Upper lobe of left lung (tissue), 6 donors: ENCODE results near the gene EPHB1. TPM values are rescaled to one million over a fixed set of nuclear protein-coding genes. Genes with fewer than 3 reads are reported as not detected.

ENCODE experiments used
- ATAC-seq, 2 donors: fragments of 200-7000 bp; cut with Tn5 transposase; one replicate each; pipeline ENCODE4 v1.9.1; 2022; ENCODE audit warnings: mild to moderate bottlenecking in 2 of 2, moderate library complexity in 2 of 2; ENCODE audit not compliant: low FRiP score in 2 of 2
- DNase-seq, 2 donors: peaks; one replicate each; pipeline ENCODE4 v3.0.0-alpha.2; 2019 to 2020
- H3K27ac ChIP-seq, 4 donors: fragments of 200-600 bp; sonication (generic); one replicate each; pipeline ENCODE4 v1.5.1; 2016 to 2019
- H3K27me3 ChIP-seq, 4 donors: fragments of 200-600 bp; sonication (generic); one replicate each; pipeline ENCODE4 v1.5.1; 2017 to 2019
- H3K36me3 ChIP-seq, 4 donors: fragments of 200-600 bp; sonication (generic); one replicate each; pipeline ENCODE4 v1.5.1; 2016 to 2019
- H3K4me1 ChIP-seq, 4 donors: fragments of 200-600 bp; sonication (generic); one replicate each; pipeline ENCODE4 v1.5.1; 2018 to 2019
- H3K4me3 ChIP-seq, 4 donors: fragments of 200-600 bp; sonication (generic); one replicate each; pipeline ENCODE4 v1.5.1; 2017 to 2019; ENCODE audit warnings: mild to moderate bottlenecking in 2 of 4, moderate library complexity in 1 of 4
- H3K9me3 ChIP-seq, 4 donors: fragments of 200-600 bp; sonication (generic); one replicate each; pipeline ENCODE4 v1.5.1; 2018 to 2019
- EP300 ChIP-seq, 4 donors: sonication (generic); formaldehyde crosslinking; IDR thresholded peaks; one replicate each; pipeline ENCODE4 v1.5.1; 2017; ENCODE audit warnings: antibody characterized with exemption in 4 of 4, control low read depth in 2 of 4
- POLR2A ChIP-seq, 4 donors: fragments of 450-650 bp; IDR thresholded peaks; one replicate each; pipeline ENCODE4 v1.5.1; 2016 to 2017; ENCODE audit warnings: antibody characterized with exemption in 4 of 4, mild to moderate bottlenecking in 2 of 4
- POLR2AphosphoS5 ChIP-seq, 2 donors: sonication (generic); formaldehyde crosslinking; IDR thresholded peaks; one replicate each; pipeline ENCODE4 v1.5.1; 2017; ENCODE audit warnings: antibody characterized with exemption in 2 of 2
- WGBS, 2 donors: methylation state at CpG; one replicate each; pipeline ENCODE4 v1.1.5; 2017 to 2018; 5-methylcytosine and 5-hydroxymethylcytosine counted together
- total RNA-seq, 6 donors: library from RNA; depleted of rRNA in 4 of 6; stranded (reverse); fragments of >200 nt in 4 of 6; gene quantifications; one replicate each; pipeline versions ENCODE4 v1.1.0 to v1.2.1, GENCODE V29; 2016 to 2021
- TF ChIP-seq, protein P1 (sequence below), 6 experiments: fragments of 450-650 bp in 4 of 6; fragments of 200-600 bp in 2 of 6; sonication (generic) in 2 of 6; IDR thresholded peaks; one replicate each; pipeline ENCODE4 v1.5.1; 2016 to 2019; ENCODE audit warnings: antibody characterized with exemption in 6 of 6
- donor health status: DM: no; HTN: no; CAD: no; lungs with moderate emphysema.
- donor health status: DM: no; HTN: yes; CAD: no; lungs with severe emphysema.

The EPHB1 gene
- total RNA-seq, 6 donors from 2014 or later, result 1.3 to 14.6 (median 2.4) TPM; not detected in 1

DNA sequence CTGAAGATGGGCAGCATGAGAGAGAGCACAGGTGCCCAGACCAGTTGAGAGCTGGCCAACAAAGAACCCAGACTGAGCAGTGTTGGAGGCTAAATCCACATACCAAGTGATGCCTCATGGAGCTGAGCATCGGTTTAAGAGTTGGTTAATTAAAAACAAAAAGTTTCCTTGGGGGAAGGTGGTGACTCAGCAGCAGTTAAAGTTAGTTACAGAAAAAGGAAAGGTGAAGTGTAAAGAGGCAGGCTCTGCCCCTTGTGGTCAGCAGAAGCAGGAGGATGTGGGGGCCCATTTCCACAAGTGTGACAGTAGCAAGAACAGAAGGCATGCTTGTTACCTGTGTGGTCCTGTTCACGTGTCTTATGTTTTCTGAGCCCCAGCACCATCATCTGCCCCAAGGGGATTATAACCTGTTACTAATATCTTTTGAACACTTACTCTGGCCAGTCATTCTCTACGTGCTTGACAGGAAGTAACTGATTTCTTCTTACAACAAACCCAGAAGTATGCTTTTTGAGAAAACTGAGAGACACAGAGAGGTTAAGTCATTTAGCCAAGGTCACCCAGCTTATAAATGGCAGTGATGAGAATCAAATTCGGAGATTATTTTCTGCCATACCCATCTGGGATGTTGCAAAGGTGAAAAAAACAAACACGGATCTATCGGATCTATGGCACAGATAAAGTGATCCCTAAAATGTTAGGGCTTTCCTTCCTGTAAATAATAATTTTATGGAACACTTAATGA, 91.0 kb downstream of the EPHB1 start:
- WGBS, 2 donors, result 59 to 60% methylated on average over 6 of the region's 6 CpGs

DNA sequence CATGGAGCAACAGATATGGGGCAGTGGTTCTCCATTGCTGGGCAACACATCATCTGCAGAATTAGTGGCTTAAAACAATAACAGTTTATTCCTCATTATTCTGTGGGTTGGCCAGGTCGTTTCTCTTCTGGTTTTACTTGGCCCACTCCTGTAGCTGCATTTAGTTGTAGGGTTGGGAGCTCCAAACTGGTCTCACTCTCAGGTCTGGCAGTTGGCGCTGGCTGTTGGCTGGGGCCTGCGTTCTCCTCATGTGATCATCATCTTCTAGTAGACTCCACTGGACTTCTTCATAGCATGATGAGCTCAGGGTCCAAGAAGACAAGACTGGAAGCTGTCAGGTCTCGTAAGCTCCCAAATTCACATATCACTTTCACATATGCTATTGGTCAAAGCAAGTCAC, 91.9 kb downstream of the EPHB1 start:
- no peak for ATAC-seq
- TF ChIP-seq POLR2AphosphoS5 (IDR thresholded peaks at IDR 0.05) (no peak), EP300 (IDR thresholded peaks at IDR 0.05) (no peak), POLR2A (IDR thresholded peaks at IDR 0.05) (no peak)
- TF ChIP-seq, protein P1, sequence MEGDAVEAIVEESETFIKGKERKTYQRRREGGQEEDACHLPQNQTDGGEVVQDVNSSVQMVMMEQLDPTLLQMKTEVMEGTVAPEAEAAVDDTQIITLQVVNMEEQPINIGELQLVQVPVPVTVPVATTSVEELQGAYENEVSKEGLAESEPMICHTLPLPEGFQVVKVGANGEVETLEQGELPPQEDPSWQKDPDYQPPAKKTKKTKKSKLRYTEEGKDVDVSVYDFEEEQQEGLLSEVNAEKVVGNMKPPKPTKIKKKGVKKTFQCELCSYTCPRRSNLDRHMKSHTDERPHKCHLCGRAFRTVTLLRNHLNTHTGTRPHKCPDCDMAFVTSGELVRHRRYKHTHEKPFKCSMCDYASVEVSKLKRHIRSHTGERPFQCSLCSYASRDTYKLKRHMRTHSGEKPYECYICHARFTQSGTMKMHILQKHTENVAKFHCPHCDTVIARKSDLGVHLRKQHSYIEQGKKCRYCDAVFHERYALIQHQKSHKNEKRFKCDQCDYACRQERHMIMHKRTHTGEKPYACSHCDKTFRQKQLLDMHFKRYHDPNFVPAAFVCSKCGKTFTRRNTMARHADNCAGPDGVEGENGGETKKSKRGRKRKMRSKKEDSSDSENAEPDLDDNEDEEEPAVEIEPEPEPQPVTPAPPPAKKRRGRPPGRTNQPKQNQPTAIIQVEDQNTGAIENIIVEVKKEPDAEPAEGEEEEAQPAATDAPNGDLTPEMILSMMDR (IDR thresholded peaks at IDR 0.05), result no peak
- H3K4me1 ChIP-seq, result no peaks in the 10 kb centered on the region

More for the DNA sequence above, 91.0 kb downstream of the EPHB1 start:
- Histone ChIP-seq H3K36me3 (no peaks in the 10 kb centered on the region), H3K27me3 (no peaks in the 10 kb centered on the region), H3K4me3 (no peak overlapping the region), H3K4me1 (no peaks in the 10 kb centered on the region), H3K9me3 (no peaks in the 10 kb centered on the region), H3K27ac (no peak overlapping the region)
- ATAC-seq (no peak), DNase-seq (no peak)
- TF ChIP-seq POLR2AphosphoS5 (IDR thresholded peaks at IDR 0.05), result no peak
- TF ChIP-seq, protein P1 (IDR thresholded peaks at IDR 0.05), result no peak
- TF ChIP-seq EP300 (IDR thresholded peaks at IDR 0.05), result no peak
- TF ChIP-seq POLR2A (IDR thresholded peaks at IDR 0.05), result no peak

DNA sequence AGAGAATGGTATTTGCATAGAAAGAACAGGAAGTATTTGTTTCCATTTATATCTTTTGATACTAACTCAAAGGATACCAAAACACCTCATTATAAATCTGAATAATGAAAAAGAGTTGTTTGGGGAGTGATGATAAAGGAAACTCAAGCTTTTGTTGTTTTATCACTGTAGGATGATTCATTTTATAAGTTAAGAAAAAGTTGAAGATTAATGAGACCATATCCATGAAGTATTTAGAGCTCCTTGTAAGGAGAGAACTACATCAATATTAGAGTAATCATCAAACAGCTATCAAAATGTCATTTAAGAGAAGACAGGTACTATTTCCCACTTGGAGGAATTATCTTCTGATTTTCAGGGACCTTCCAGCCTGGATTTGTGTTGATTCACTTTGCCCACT, 92.5 kb downstream of the EPHB1 start:
- no peak for TF ChIP-seq POLR2A (IDR thresholded peaks at IDR 0.05)
- TF ChIP-seq POLR2AphosphoS5 (IDR thresholded peaks at IDR 0.05), result no peak
- TF ChIP-seq, protein P1 (IDR thresholded peaks at IDR 0.05), result no peak
- TF ChIP-seq EP300 (IDR thresholded peaks at IDR 0.05), result no peak
- H3K27me3 ChIP-seq, result no peaks in the 10 kb centered on the region
- H3K27ac ChIP-seq, result no peak overlapping the region
- no peak for ATAC-seq
- DNase-seq, result no peak
- H3K36me3 ChIP-seq, result no peaks in the 10 kb centered on the region
- no peaks in the 10 kb centered on the region for H3K4me1 ChIP-seq
- H3K4me3 ChIP-seq, result no peak overlapping the region
- peaks cover 0 to 4% (median 1%) of the 10 kb centered on the region in 4 donors for H3K9me3 ChIP-seq

More for the DNA sequence above, 91.9 kb downstream of the EPHB1 start:
- Histone ChIP-seq H3K4me3 (no peak overlapping the region), H3K27me3 (no peaks in the 10 kb centered on the region), H3K27ac (no peak overlapping the region), H3K9me3 (peaks cover 0 to 4% (median 1%) of the 10 kb centered on the region in 4 donors), H3K36me3 (no peaks in the 10 kb centered on the region)
- no peak for DNase-seq
- 82 to 87% methylated on average over 4 of the region's 4 CpGs for WGBS, 2 donors

DNA sequence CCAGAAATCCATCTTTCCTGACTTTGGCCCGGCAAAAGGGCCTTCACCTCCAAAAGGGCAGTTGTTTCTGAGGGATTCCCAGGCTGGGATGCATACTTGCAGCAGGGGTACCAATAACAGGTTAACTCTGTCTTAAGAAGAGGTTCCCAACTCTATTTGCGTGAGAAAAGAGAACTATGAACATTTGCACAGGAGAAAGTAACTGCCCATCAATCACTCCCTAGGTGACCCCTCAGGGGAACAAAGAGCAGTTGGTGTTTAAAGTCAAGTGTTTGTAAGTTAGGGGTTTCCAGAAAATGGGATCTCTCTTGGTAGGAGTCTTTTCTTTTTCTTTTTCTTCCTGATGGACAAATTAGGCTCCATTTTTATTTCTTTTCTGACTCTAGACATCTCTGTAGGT, 97.3 kb downstream of the EPHB1 start:
- Histone ChIP-seq H3K4me1 (no peaks in the 10 kb centered on the region), H3K27me3 (no peaks in the 10 kb centered on the region), H3K27ac (no peak overlapping the region), H3K9me3 (peaks cover 0 to 4% (median 1%) of the 10 kb centered on the region in 4 donors), H3K36me3 (no peaks in the 10 kb centered on the region), H3K4me3 (no peak overlapping the region)
- DNase-seq (no peak), ATAC-seq (no peak)
- no peak for TF ChIP-seq EP300 (IDR thresholded peaks at IDR 0.05)
- TF ChIP-seq POLR2A (IDR thresholded peaks at IDR 0.05), result no peak
- TF ChIP-seq, protein P1 (IDR thresholded peaks at IDR 0.05), result no peak
- no peak for TF ChIP-seq POLR2AphosphoS5 (IDR thresholded peaks at IDR 0.05)
- WGBS, 2 donors, result 36 to 87% methylated on average over 2 of the region's 2 CpGs

DNA sequence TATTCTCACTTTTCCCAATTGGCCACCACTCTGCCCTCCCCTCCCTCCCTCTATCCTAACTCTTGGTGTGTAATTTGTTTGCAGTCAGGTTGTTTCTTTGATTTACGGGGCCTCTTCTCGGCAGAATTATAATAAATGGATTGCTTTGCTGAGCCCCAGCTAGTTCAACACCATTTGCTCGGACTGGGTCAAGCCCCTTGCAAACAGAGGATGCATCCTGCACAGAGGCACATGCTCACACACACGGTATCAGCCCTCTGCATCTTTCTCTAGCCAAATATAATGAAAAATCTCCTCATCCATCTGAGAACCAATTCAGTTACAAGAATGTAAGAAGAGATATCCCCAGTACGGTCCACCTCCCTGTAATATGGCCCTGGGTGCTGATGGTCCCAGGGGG, 97.7 kb downstream of the EPHB1 start:
- 68 to 78% methylated on average over 5 of the region's 5 CpGs for WGBS, 2 donors
- no peaks in the 10 kb centered on the region for H3K36me3 ChIP-seq
- peaks cover 0 to 4% (median 1%) of the 10 kb centered on the region in 4 donors for H3K9me3 ChIP-seq
- H3K27ac ChIP-seq, result no peak overlapping the region
- H3K4me1 ChIP-seq, result no peaks in the 10 kb centered on the region
- H3K27me3 ChIP-seq, result no peaks in the 10 kb centered on the region
- H3K4me3 ChIP-seq, result no peak overlapping the region
- no peak for ATAC-seq
- no peak for DNase-seq
- TF ChIP-seq, protein P1 (IDR thresholded peaks at IDR 0.05), result no peak
- TF ChIP-seq EP300 (IDR thresholded peaks at IDR 0.05) (no peak), POLR2A (IDR thresholded peaks at IDR 0.05) (no peak), POLR2AphosphoS5 (IDR thresholded peaks at IDR 0.05) (no peak)
